ENCODE data around the gene ATG5.
"Not testable (repeated sequence)": the region's sequence is repeated elsewhere in the genome, so short reads cannot be mapped to it uniquely, and the experiment has no call there.

ATG5 gene

GRCh38 chr6:106154326-106154725, 171.2 kb downstream of the ATG5 start:
- no peak for DNase-seq (ENCODE audit: low spot score)

GRCh38 chr6:106152952-106153351, 172.6 kb downstream of the ATG5 start:
- no peak for DNase-seq (ENCODE audit: low spot score)

- DNase-seq (ENCODE audit: low spot score), result not testable (repeated sequence)
These were observed 173.1 kb downstream of the ATG5 start for GRCh38 chr6:106152476-106152875.

GRCh38 chr6:106149472-106150069, 176.0 kb downstream of the ATG5 start:
- DNase-seq (ENCODE audit: low spot score), result no peak

GRCh38 chr6:106147476-106147875, 178.1 kb downstream of the ATG5 start:
- no peak for DNase-seq (ENCODE audit: low spot score)

- DNase-seq (ENCODE audit: low spot score), result no peak
These were observed 178.7 kb downstream of the ATG5 start for GRCh38 chr6:106146852-106147351.

- DNase-seq (ENCODE audit: low spot score), result no peak
These were observed 179.8 kb downstream of the ATG5 start for GRCh38 chr6:106145741-106146227.

GRCh38 chr6:106145144-106145543, 180.4 kb downstream of the ATG5 start:
- DNase-seq (ENCODE audit: low spot score), result no peak

- DNase-seq (ENCODE audit: low spot score), result no peak
These were observed 181.9 kb downstream of the ATG5 start for GRCh38 chr6:106143665-106144064.

GRCh38 chr6:106142876-106143431, 182.6 kb downstream of the ATG5 start:
- no peak for DNase-seq (ENCODE audit: low spot score)

GRCh38 chr6:106141441-106142237, 183.9 kb downstream of the ATG5 start:
- no peak for DNase-seq (ENCODE audit: low spot score)

- DNase-seq (ENCODE audit: low spot score), result no peak
These were observed 187.4 kb downstream of the ATG5 start for GRCh38 chr6:106138151-106138550.

- DNase-seq (ENCODE audit: low spot score), result no peak
These were observed 188.7 kb downstream of the ATG5 start for GRCh38 chr6:106136845-106137244.

- DNase-seq (ENCODE audit: low spot score), result no peak
These were observed 189.5 kb downstream of the ATG5 start for GRCh38 chr6:106135911-106136571.

- peak; percentile 85 for DNase-seq (ENCODE audit: low spot score)
These were observed 190.5 kb downstream of the ATG5 start for GRCh38 chr6:106134906-106135634.

Data from AG08395 (cell line).